Activated T-cell treated with anti-CD3 and anti-CD28 coated beads, Interleukin-2, amount 50 U/mL, for 24 hours (primary cell): ENCODE results near the gene G3BP2.
A peak's percentile ranks its signal among the peaks of the same experiment; 100 is the strongest.
"Not testable (repeated sequence)": the region's sequence is repeated elsewhere in the genome, so short reads cannot be mapped to it uniquely, and the experiment has no call there.

ENCODE experiments used
- DNase-seq: peaks from one replicate; pipeline ENCODE4 v3.0.0-alpha.2; 2020
- H3K27ac Mint-ChIP-seq: 2 replicates; pipeline ENCODE4 v1.8.0; 2020; ENCODE audit warnings: mild to moderate bottlenecking, mixed read lengths
- H3K27me3 Mint-ChIP-seq: 2 replicates; pipeline ENCODE4 v1.8.0; 2020; ENCODE audit warnings: mixed read lengths
- H3K36me3 Mint-ChIP-seq: 2 replicates; pipeline ENCODE4 v1.8.0; 2020; ENCODE audit warnings: low read depth, mixed read lengths
- H3K4me1 Mint-ChIP-seq: 2 replicates; pipeline ENCODE4 v1.8.0; 2020; ENCODE audit warnings: low read depth, mixed read lengths
- H3K4me3 Mint-ChIP-seq: 2 replicates; pipeline ENCODE4 v1.8.0; 2020; ENCODE audit warnings: mild to moderate bottlenecking, moderate library complexity, mixed read lengths
- H3K9me3 Mint-ChIP-seq: 2 replicates; pipeline ENCODE4 v1.8.0; 2020; ENCODE audit warnings: mixed read lengths

G3BP2 gene

GRCh38 chr4:75671802-75672421, 1.3 kb downstream of the G3BP2 start:
- DNase-seq: no peak
- peak overlapping the region; percentile 96 for H3K4me3 Mint-ChIP-seq
- H3K4me1 Mint-ChIP-seq: peaks cover 58% of the 10 kb centered on the region
- no peaks in the 10 kb centered on the region for H3K27me3 Mint-ChIP-seq
- no peaks in the 10 kb centered on the region for H3K9me3 Mint-ChIP-seq
- H3K36me3 Mint-ChIP-seq: peaks cover 45% of the 10 kb centered on the region
- peak overlapping the region; percentile 98 for H3K27ac Mint-ChIP-seq

GRCh38 chr4:75668596-75668995, 4.6 kb downstream of the G3BP2 start:
- Mint-ChIP-seq H3K4me3 (peak overlapping the region; percentile 26), H3K36me3 (peaks cover 64% of the 10 kb centered on the region), H3K27ac (peak overlapping the region; percentile 76), H3K4me1 (peaks cover 69% of the 10 kb centered on the region), H3K9me3 (no peaks in the 10 kb centered on the region), H3K27me3 (no peaks in the 10 kb centered on the region)
- DNase-seq: no peak

- Mint-ChIP-seq H3K4me3 (peak overlapping the region; percentile 26), H3K27ac (peak overlapping the region; percentile 76), H3K36me3 (peaks cover 62% of the 10 kb centered on the region), H3K4me1 (peaks cover 73% of the 10 kb centered on the region)
- not testable (repeated sequence) for H3K9me3 Mint-ChIP-seq, H3K27me3 Mint-ChIP-seq, DNase-seq
These were observed 5.6 kb downstream of the G3BP2 start for GRCh38 chr4:75667636-75668035.

- peak overlapping the region; percentile 75 for H3K27ac Mint-ChIP-seq
- H3K27me3 Mint-ChIP-seq: no peaks in the 10 kb centered on the region
- H3K4me3 Mint-ChIP-seq: peak overlapping the region; percentile 53
- H3K4me1 Mint-ChIP-seq: peaks cover 72% of the 10 kb centered on the region
- no peak for DNase-seq
- H3K9me3 Mint-ChIP-seq: no peaks in the 10 kb centered on the region
- H3K36me3 Mint-ChIP-seq: peaks cover 60% of the 10 kb centered on the region
These were observed 6.9 kb downstream of the G3BP2 start for GRCh38 chr4:75666299-75666698.

GRCh38 chr4:75664604-75665003, 8.6 kb downstream of the G3BP2 start:
- not testable (repeated sequence) for H3K9me3 Mint-ChIP-seq, H3K27me3 Mint-ChIP-seq, H3K4me3 Mint-ChIP-seq, DNase-seq
- Mint-ChIP-seq H3K27ac (peak overlapping the region; percentile 87), H3K4me1 (peaks cover 68% of the 10 kb centered on the region), H3K36me3 (peaks cover 67% of the 10 kb centered on the region)

- peak overlapping the region; percentile 58 for H3K27ac Mint-ChIP-seq
- peaks cover 61% of the 10 kb centered on the region for H3K4me1 Mint-ChIP-seq
- no peak overlapping the region for H3K4me3 Mint-ChIP-seq
- no peaks in the 10 kb centered on the region for H3K27me3 Mint-ChIP-seq
- no peaks in the 10 kb centered on the region for H3K9me3 Mint-ChIP-seq
- no peak for DNase-seq
- H3K36me3 Mint-ChIP-seq: peaks cover 78% of the 10 kb centered on the region
These were observed 10.6 kb downstream of the G3BP2 start for GRCh38 chr4:75662626-75663025.

- Mint-ChIP-seq H3K27ac (peak overlapping the region; percentile 60), H3K36me3 (peaks cover 86% of the 10 kb centered on the region), H3K27me3 (no peaks in the 10 kb centered on the region), H3K9me3 (no peaks in the 10 kb centered on the region), H3K4me3 (no peak overlapping the region), H3K4me1 (peaks cover 63% of the 10 kb centered on the region)
- DNase-seq: no peak
These were observed 12.7 kb downstream of the G3BP2 start for GRCh38 chr4:75660491-75660890.

GRCh38 chr4:75659512-75660031, 13.6 kb downstream of the G3BP2 start:
- Mint-ChIP-seq H3K4me1 (peaks cover 65% of the 10 kb centered on the region), H3K27me3 (no peaks in the 10 kb centered on the region), H3K36me3 (peaks cover 88% of the 10 kb centered on the region), H3K4me3 (no peak overlapping the region), H3K9me3 (no peaks in the 10 kb centered on the region), H3K27ac (peak overlapping the region; percentile 79)
- DNase-seq: no peak

GRCh38 chr4:75658876-75659275, 14.3 kb downstream of the G3BP2 start:
- DNase-seq: no peak
- peaks cover 90% of the 10 kb centered on the region for H3K36me3 Mint-ChIP-seq
- H3K9me3 Mint-ChIP-seq: no peaks in the 10 kb centered on the region
- no peaks in the 10 kb centered on the region for H3K27me3 Mint-ChIP-seq
- H3K4me3 Mint-ChIP-seq: no peak overlapping the region
- H3K27ac Mint-ChIP-seq: peak overlapping the region; percentile 66
- H3K4me1 Mint-ChIP-seq: peaks cover 70% of the 10 kb centered on the region

- Mint-ChIP-seq H3K27me3 (no peaks in the 10 kb centered on the region), H3K36me3 (peaks cover 97% of the 10 kb centered on the region), H3K4me1 (peaks cover 70% of the 10 kb centered on the region), H3K4me3 (peak overlapping the region; percentile 46), H3K9me3 (no peaks in the 10 kb centered on the region), H3K27ac (peak overlapping the region; percentile 87)
- no peak for DNase-seq
These were observed 17.6 kb downstream of the G3BP2 start for GRCh38 chr4:75655562-75655961.

GRCh38 chr4:75654905-75655304, 18.3 kb downstream of the G3BP2 start:
- Mint-ChIP-seq H3K4me3 (peak overlapping the region; percentile 32), H3K9me3 (no peaks in the 10 kb centered on the region), H3K27ac (peak overlapping the region; percentile 83), H3K36me3 (peaks cover 96% of the 10 kb centered on the region), H3K4me1 (peaks cover 69% of the 10 kb centered on the region), H3K27me3 (no peaks in the 10 kb centered on the region)
- no peak for DNase-seq

GRCh38 chr4:75653845-75654503, 19.2 kb downstream of the G3BP2 start:
- DNase-seq: no peak

GRCh38 chr4:75644095-75644494, 29.1 kb downstream of the G3BP2 start:
- DNase-seq: no peak
- Mint-ChIP-seq H3K36me3 (peaks cover 90% of the 10 kb centered on the region), H3K27ac (peak overlapping the region; percentile 58), H3K4me3 (no peak overlapping the region), H3K27me3 (no peaks in the 10 kb centered on the region), H3K4me1 (peaks cover 26% of the 10 kb centered on the region), H3K9me3 (no peaks in the 10 kb centered on the region)

More at GRCh38 chr4:75653845-75654503, 19.2 kb downstream of the G3BP2 start:
- peak overlapping the region; percentile 83 for H3K27ac Mint-ChIP-seq
- no peaks in the 10 kb centered on the region for H3K9me3 Mint-ChIP-seq
- H3K4me3 Mint-ChIP-seq: no peak overlapping the region
- peaks cover 62% of the 10 kb centered on the region for H3K4me1 Mint-ChIP-seq
- H3K27me3 Mint-ChIP-seq: no peaks in the 10 kb centered on the region
- H3K36me3 Mint-ChIP-seq: peaks cover 94% of the 10 kb centered on the region

- Mint-ChIP-seq H3K4me1 (peaks cover 26% of the 10 kb centered on the region), H3K27me3 (no peaks in the 10 kb centered on the region), H3K27ac (peak overlapping the region; percentile 11), H3K9me3 (no peaks in the 10 kb centered on the region), H3K36me3 (peaks cover 85% of the 10 kb centered on the region), H3K4me3 (no peak overlapping the region)
- DNase-seq: no peak
These were observed 29.6 kb downstream of the G3BP2 start for GRCh38 chr4:75643651-75644050.

GRCh38 chr4:75639124-75639695, 34.0 kb downstream of the G3BP2 start:
- Mint-ChIP-seq H3K4me3 (no peak overlapping the region), H3K27ac (no peak overlapping the region), H3K27me3 (no peaks in the 10 kb centered on the region)

More at GRCh38 chr4:75639124-75639695, 34.0 kb downstream of the G3BP2 start:
- DNase-seq: no peak
- Mint-ChIP-seq H3K4me1 (peaks cover 12% of the 10 kb centered on the region), H3K9me3 (no peaks in the 10 kb centered on the region), H3K36me3 (peaks cover 42% of the 10 kb centered on the region)
